H9 (cell line): ENCODE data around the gene SCTR. TPM values are rescaled to one million over a fixed set of nuclear protein-coding genes. Genes with fewer than 3 reads are reported as not detected.

Source experiments
- DNase-seq: peaks from one replicate; pipeline ENCODE4 v3.0.0-alpha.2; 2017
- H2AFZ ChIP-seq: one replicate; pipeline ENCODE4 v1.6.1; 2013; ENCODE audit warnings: mild to moderate bottlenecking, low read length, control low read depth, moderate library complexity
- H2AK5ac ChIP-seq: 2 replicates; pipeline ENCODE4 v1.6.1; 2013; ENCODE audit warnings: low read length, control low read depth, mixed read lengths; ENCODE audit not compliant: insufficient read length
- H2BK120ac ChIP-seq: one replicate; pipeline ENCODE4 v1.6.1; 2013; ENCODE audit warnings: low read depth, mild to moderate bottlenecking, low read length, control low read depth, inconsistent platforms; ENCODE audit not compliant: poor library complexity, severe bottlenecking
- H2BK12ac ChIP-seq: 2 replicates; pipeline ENCODE4 v1.6.1; 2013; ENCODE audit warnings: low read length, control low read depth, mixed read lengths, low read depth; ENCODE audit not compliant: insufficient read length
- H2BK15ac ChIP-seq: 2 replicates; pipeline ENCODE4 v1.6.1; 2013; ENCODE audit warnings: low read depth, low read length, control low read depth
- H2BK20ac ChIP-seq: one replicate; pipeline ENCODE4 v1.6.1; 2013; ENCODE audit warnings: low read depth, mild to moderate bottlenecking, low read length, control low read depth, inconsistent platforms; ENCODE audit not compliant: poor library complexity, severe bottlenecking
- H2BK5ac ChIP-seq: 2 replicates; pipeline ENCODE4 v1.6.1; 2013; ENCODE audit warnings: low read length, control low read depth, mixed read lengths; ENCODE audit not compliant: insufficient read length
- H3K14ac ChIP-seq: 2 replicates; pipeline ENCODE4 v1.6.1; 2013; ENCODE audit warnings: low read length, control low read depth; ENCODE audit not compliant: insufficient read depth
- H3K18ac ChIP-seq: 2 replicates; pipeline ENCODE4 v1.6.1; 2013; ENCODE audit warnings: low read depth, mild to moderate bottlenecking, mixed read lengths, low read length, control low read depth; ENCODE audit not compliant: insufficient read length
- H3K23ac ChIP-seq: 2 replicates; pipeline ENCODE4 v1.6.1; 2013; ENCODE audit warnings: low read length, control low read depth, mixed read lengths, low read depth; ENCODE audit not compliant: insufficient read length
- H3K23me2 ChIP-seq: 2 replicates; pipeline ENCODE4 v1.6.1; 2013; ENCODE audit warnings: low read depth, mild to moderate bottlenecking, mixed read lengths, low read length, control low read depth; ENCODE audit not compliant: insufficient read length, poor library complexity, severe bottlenecking
- H3K27ac ChIP-seq: 2 replicates; pipeline ENCODE4 v1.5.1; 2013; ENCODE audit warnings: low read length, control low read depth, mixed read lengths, low read depth; ENCODE audit not compliant: insufficient read length
- H3K27me3 ChIP-seq: 2 replicates; pipeline ENCODE4 v1.6.1; 2013; ENCODE audit warnings: low read length, control low read depth, inconsistent platforms; ENCODE audit not compliant: insufficient read depth
- H3K4ac ChIP-seq: 2 replicates; pipeline ENCODE4 v1.6.1; 2013; ENCODE audit warnings: low read depth, mild to moderate bottlenecking, control low read depth, inconsistent platforms, low read length, moderate library complexity
- H3K4me1 ChIP-seq: 2 replicates; pipeline ENCODE4 v1.6.1; 2013; ENCODE audit warnings: low read length, control low read depth, inconsistent platforms; ENCODE audit not compliant: insufficient read depth
- H3K4me2 ChIP-seq: 2 replicates; pipeline ENCODE4 v1.6.1; 2013; ENCODE audit warnings: low read length, control low read depth, mixed read lengths; ENCODE audit not compliant: insufficient read length, insufficient read depth
- H3K56ac ChIP-seq: 2 replicates; pipeline ENCODE4 v1.6.1; 2013; ENCODE audit warnings: low read depth, mild to moderate bottlenecking, mixed read lengths, low read length, control low read depth; ENCODE audit not compliant: insufficient read length
- H3K79me1 ChIP-seq: 2 replicates; pipeline ENCODE4 v1.6.1; 2013; ENCODE audit warnings: low read depth, mild to moderate bottlenecking, moderate library complexity, low read length, control low read depth, inconsistent platforms; ENCODE audit not compliant: insufficient read depth, poor library complexity, severe bottlenecking
- H3K79me2 ChIP-seq: 2 replicates; pipeline ENCODE4 v1.6.1; 2013; ENCODE audit warnings: low read length, control low read depth, inconsistent platforms; ENCODE audit not compliant: insufficient read depth
- H3K9ac ChIP-seq: 2 replicates; pipeline ENCODE4 v1.6.1; 2013; ENCODE audit warnings: low read length, control low read depth, mixed read lengths; ENCODE audit not compliant: insufficient read length; ENCODE audit errors: extremely low read depth
- H3K9me3 ChIP-seq: one replicate; pipeline ENCODE4 v1.6.1; 2013; ENCODE audit warnings: low read depth, low read length, inconsistent platforms; ENCODE audit not compliant: control insufficient read depth
- H3T11ph ChIP-seq: one replicate; pipeline ENCODE4 v1.6.1; 2013; ENCODE audit warnings: mild to moderate bottlenecking, low read length, control low read depth, inconsistent platforms
- H4K20me1 ChIP-seq: one replicate; pipeline ENCODE4 v1.6.1; 2013; ENCODE audit not compliant: control insufficient read depth, insufficient read length, insufficient read depth
- H4K5ac ChIP-seq: 2 replicates; pipeline ENCODE4 v1.6.1; 2013; ENCODE audit warnings: low read depth, mild to moderate bottlenecking, mixed read lengths, low read length, control low read depth; ENCODE audit not compliant: insufficient read length
- H4K8ac ChIP-seq: replicated peaks from 2 replicates; pipeline ENCODE4 v1.6.1; 2013; ENCODE audit warnings: low read length, control low read depth, mixed read lengths, low read depth; ENCODE audit not compliant: insufficient read length
- H4K91ac ChIP-seq: 2 replicates; pipeline ENCODE4 v1.6.1; 2013; ENCODE audit warnings: low read depth, mild to moderate bottlenecking, moderate library complexity, mixed read lengths, low read length, control low read depth; ENCODE audit not compliant: insufficient read length
- H3K27ac Mint-ChIP-seq, 3 experiments: 2 replicates in 2 of 3; 3 replicates in 1 of 3; pipeline ENCODE4 v1.8.0; 2020 to 2021; ENCODE audit warnings: mixed read lengths in 3 of 3, mild to moderate bottlenecking in 1 of 3, moderate library complexity in 1 of 3
- H3K27me3 Mint-ChIP-seq: 2 replicates; pipeline ENCODE4 v1.8.0; 2021; ENCODE audit warnings: low read depth, mild to moderate bottlenecking, moderate library complexity, mixed read lengths
- H3K36me3 Mint-ChIP-seq, 3 experiments: 2 replicates in 2 of 3; 3 replicates in 1 of 3; pipeline ENCODE4 v1.8.0; 2020 to 2021; ENCODE audit warnings: low read depth in 3 of 3, mixed read lengths in 3 of 3; ENCODE audit not compliant: insufficient read depth in 1 of 3
- H3K4me1 Mint-ChIP-seq, 2 experiments: 2 replicates each; pipeline ENCODE4 v1.8.0; 2020; ENCODE audit warnings: mixed read lengths in 2 of 2
- H3K4me3 Mint-ChIP-seq, 2 experiments: 2 replicates in 1 of 2; 3 replicates in 1 of 2; pipeline ENCODE4 v1.8.0; 2020 to 2021; ENCODE audit warnings: mild to moderate bottlenecking in 2 of 2, mixed read lengths in 2 of 2, moderate library complexity in 1 of 2
- H3K9me3 Mint-ChIP-seq, 2 experiments: 2 replicates in 1 of 2; 3 replicates in 1 of 2; pipeline ENCODE4 v1.8.0; 2020; ENCODE audit warnings: mild to moderate bottlenecking in 2 of 2, mixed read lengths in 2 of 2, moderate library complexity in 1 of 2
- whole genome bisulfite sequencing: extraction: QIAGEN DNeasy Blood & Tissue Kit; methylation state at CpG from one replicate; pipeline ENCODE4 v1.1.7; 2013; ENCODE audit warnings: missing lambda C conversion rate, low lambda C conversion rate, mixed read lengths; ENCODE audit not compliant: insufficient read length; ENCODE audit errors: extremely low coverage; 5-methylcytosine and 5-hydroxymethylcytosine counted together
- total RNA-seq: library from RNA; stranded (reverse); gene quantifications from 2 replicates; pipeline ENCODE4 v1.2.1, GENCODE V29; 2021
- TF ChIP-seq, protein P1 (sequence below): fragments of 200-600 bp; sonication (generic); conservative IDR thresholded peaks from 3 replicates; pipeline ENCODE4 v1.8.0; 2021; ENCODE audit warnings: antibody characterized with exemption, mild to moderate bottlenecking

SCTR gene
- total RNA-seq, 1 experiment from 2014 or later, result not detected

DNA sequence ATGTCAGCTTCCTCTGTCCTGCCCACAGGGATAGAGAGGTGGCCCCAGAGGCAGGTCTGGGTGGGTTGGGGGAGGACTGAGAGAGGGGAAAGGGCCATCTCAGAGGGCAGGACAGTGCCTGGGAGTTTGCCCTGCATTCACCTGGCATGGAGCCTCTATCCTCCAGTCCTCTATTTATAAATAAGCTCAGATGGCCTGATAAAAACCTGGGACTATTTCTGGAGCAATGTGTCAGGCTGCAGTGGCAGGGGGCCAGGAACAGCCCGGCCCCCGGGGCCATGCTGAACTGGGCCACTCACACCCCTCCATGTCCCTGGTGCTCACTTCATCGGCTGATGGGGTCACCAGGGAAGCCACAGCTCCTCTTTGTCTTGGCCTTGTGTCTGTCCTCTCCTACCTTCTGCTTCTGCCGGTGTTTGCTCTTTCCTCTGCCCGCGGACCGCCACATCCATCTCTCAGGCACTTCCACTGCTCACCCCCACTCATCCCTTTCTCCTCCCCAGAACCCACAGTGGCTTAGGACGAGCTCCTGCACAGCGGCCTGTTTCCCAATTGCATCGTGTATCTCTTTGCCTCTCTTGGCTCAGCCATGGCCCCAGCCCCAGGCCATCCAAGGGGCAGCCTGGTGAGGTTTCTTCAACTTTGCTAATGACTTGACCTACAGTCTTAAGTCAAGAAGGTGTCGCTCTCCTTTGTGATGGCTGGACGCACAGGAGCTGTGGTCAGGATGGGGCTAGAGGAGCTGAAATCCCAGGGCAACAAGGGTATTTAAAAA, 38.8 kb downstream of the SCTR start:
- H4K8ac ChIP-seq, result no peak overlapping the region
- TF ChIP-seq, protein P1, sequence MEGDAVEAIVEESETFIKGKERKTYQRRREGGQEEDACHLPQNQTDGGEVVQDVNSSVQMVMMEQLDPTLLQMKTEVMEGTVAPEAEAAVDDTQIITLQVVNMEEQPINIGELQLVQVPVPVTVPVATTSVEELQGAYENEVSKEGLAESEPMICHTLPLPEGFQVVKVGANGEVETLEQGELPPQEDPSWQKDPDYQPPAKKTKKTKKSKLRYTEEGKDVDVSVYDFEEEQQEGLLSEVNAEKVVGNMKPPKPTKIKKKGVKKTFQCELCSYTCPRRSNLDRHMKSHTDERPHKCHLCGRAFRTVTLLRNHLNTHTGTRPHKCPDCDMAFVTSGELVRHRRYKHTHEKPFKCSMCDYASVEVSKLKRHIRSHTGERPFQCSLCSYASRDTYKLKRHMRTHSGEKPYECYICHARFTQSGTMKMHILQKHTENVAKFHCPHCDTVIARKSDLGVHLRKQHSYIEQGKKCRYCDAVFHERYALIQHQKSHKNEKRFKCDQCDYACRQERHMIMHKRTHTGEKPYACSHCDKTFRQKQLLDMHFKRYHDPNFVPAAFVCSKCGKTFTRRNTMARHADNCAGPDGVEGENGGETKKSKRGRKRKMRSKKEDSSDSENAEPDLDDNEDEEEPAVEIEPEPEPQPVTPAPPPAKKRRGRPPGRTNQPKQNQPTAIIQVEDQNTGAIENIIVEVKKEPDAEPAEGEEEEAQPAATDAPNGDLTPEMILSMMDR, result no peak
- H4K91ac ChIP-seq, result no peak overlapping the region
- peaks cover 12 to 32% of the 10 kb centered on the region in 2 experiments for H3K4me1 Mint-ChIP-seq
- no peaks in the 10 kb centered on the region for H4K20me1 ChIP-seq
- no peaks in the 10 kb centered on the region for H3K36me3 Mint-ChIP-seq
- no peak overlapping the region for H3K9ac ChIP-seq
- no peaks in the 10 kb centered on the region; the same call in 1 of the 2 replicates for H3K4me1 ChIP-seq
- H3K27ac Mint-ChIP-seq, result peak overlapping the region in 1 of 3 experiments; percentile 90; a peak in 2 of 7 replicates
- H3K27me3 Mint-ChIP-seq, result peaks cover 1% of the 10 kb centered on the region
- H3K14ac ChIP-seq, result no peak overlapping the region; the same call in 1 of the 2 replicates
- no CpG with 5 or more reads among the region's 12 CpGs for WGBS
- H2BK12ac ChIP-seq, result no peak overlapping the region
- no peak overlapping the region for H4K5ac ChIP-seq
- no peak overlapping the region for H3K4ac ChIP-seq
- H3K18ac ChIP-seq, result no peak overlapping the region
- no peaks in the 10 kb centered on the region; a peak in 1 of 5 replicates for H3K9me3 Mint-ChIP-seq
- H3K27ac ChIP-seq, result no peak overlapping the region
- H3K23me2 ChIP-seq, result no peaks in the 10 kb centered on the region
- H3K4me2 ChIP-seq, result no peak overlapping the region
- H3K9me3 ChIP-seq, result no peaks in the 10 kb centered on the region
- H2BK20ac ChIP-seq, result no peak overlapping the region
- no peak overlapping the region for H2BK15ac ChIP-seq
- no peaks in the 10 kb centered on the region for H3K27me3 ChIP-seq
- H2BK120ac ChIP-seq, result no peak overlapping the region
- no peak overlapping the region for H3T11ph ChIP-seq
- no peak overlapping the region for H2AK5ac ChIP-seq
- H2BK5ac ChIP-seq, result no peak overlapping the region
- H3K56ac ChIP-seq, result no peak overlapping the region
- no peaks in the 10 kb centered on the region for H3K79me2 ChIP-seq
- no peak overlapping the region for H3K4me3 Mint-ChIP-seq
- H2AFZ ChIP-seq, result no peak overlapping the region
- no peak for DNase-seq
- no peak overlapping the region for H3K23ac ChIP-seq
- no peaks in the 10 kb centered on the region for H3K79me1 ChIP-seq
